AG04449 (cell line): Measurements from ENCODE around the gene CD276.

Experiments
- CTCF ChIA-PET: fragments of 350-600 bp; formaldehyde crosslinking; extraction: SDS; loops from one replicate; lab custom pipeline; 2021; ENCODE audit warnings: antibody characterized with exemption; lab: Yijun Ruan, JAX
- POLR2A ChIA-PET: fragments of 400-600, 350-600 bp; formaldehyde crosslinking; extraction: SDS; loops from one replicate; lab custom pipeline; 2020; ENCODE audit warnings: antibody characterized with exemption, inconsistent platforms; lab: Yijun Ruan, JAX
- DNase-seq: peaks from one replicate; pipeline ENCODE4 v3.0.0-alpha.2; 2010; ENCODE audit warnings: low read depth, low spot score
- H3K4me3 ChIP-seq: 2 replicates; pipeline ENCODE4 v1.5.1; 2011; ENCODE audit warnings: low read depth, mild to moderate bottlenecking, control low read depth, low read length
- CTCF ChIP-seq: IDR thresholded peaks from one replicate; pipeline ENCODE4 v1.5.1; 2011; ENCODE audit warnings: mild to moderate bottlenecking, moderate library complexity, low read length, control low read depth, inconsistent platforms; ENCODE audit not compliant: insufficient read depth; ENCODE audit errors: missing control alignments

Gene CD276

GRCh38 chr15:73753250-73754130, 69.3 kb downstream of the CD276 start, which contains the start of gene INSYN1:
INSYN1 (minus strand) TSS chr15:73753351; CDS start chr15:73751130, 2,221 bp downstream.
- POLR2A ChIA-PET, result interaction anchor here (0.5 to 0.6 kb wide), 2 partner anchors 10 to 1523 kb away, joined by 3 read pairs; no protein-coding TSS in a partner anchor

DNA sequence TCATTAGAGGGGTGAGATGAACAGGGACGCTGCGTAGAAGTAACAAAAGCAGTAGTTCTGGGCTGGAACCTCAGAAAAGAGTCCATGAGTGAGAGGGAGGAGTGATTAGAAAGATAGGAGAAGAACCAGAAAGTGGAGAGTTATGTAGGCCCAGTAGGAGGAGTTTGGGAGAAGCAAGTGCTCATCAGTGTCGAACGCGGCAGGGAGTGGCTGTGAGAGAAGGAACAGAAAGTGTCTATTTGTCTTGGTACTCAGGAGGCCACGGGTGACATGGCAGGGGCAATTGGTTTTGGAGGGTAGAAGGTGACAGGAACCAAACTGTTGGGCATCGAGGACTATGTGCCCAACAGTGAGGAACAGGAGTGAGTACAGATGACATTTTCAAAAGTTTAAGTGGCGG, 70.3 kb downstream of the CD276 start:
- ChIA-PET POLR2A (no interaction called here), CTCF (no interaction called here)
- H3K4me3 ChIP-seq, result no peak overlapping the region
- no peak for TF ChIP-seq CTCF
- DNase-seq, result no peak

More at GRCh38 chr15:73753250-73754130, 69.3 kb downstream of the CD276 start, which contains the start of gene INSYN1:
- CTCF ChIA-PET, result interaction anchor here (1.1 to 1.5 kb wide), 4 partner anchors 33 to 1440 kb away, joined by 3 read pairs; no protein-coding TSS in a partner anchor
- no peak for DNase-seq
- peak within 1 kb of the TSS; percentile 49 for H3K4me3 ChIP-seq
- no peak for TF ChIP-seq CTCF

- CTCF ChIA-PET, result interaction anchor here (1.4 kb wide), 1 partner anchor 119 kb away, joined by 3 read pairs; no protein-coding TSS in a partner anchor
- no peak overlapping the region for H3K4me3 ChIP-seq
- no peak for TF ChIP-seq CTCF
- no peak for DNase-seq
- POLR2A ChIA-PET, result no interaction called here
Observed at GRCh38 chr15:73755481-73755880, 71.3 kb downstream of the CD276 start.

DNA sequence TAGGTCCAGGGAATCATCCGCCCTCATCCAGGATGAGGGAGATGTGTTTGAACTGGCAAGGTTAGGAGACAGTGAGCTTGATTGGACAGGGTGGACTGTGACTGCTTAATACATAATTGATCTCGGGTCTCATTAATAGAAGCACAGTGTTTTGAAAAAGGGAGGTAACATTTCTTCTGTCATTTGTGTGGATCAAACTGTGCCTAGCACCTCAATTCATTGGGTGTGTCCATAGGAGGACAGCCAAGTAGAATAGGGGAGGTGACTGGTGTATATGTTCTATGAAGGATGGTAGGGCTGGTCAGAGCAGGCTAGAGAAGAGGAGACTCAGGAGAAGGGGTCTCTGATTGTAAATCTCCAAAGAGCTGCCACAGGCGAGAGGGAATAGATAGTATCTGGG, 71.8 kb downstream of the CD276 start:
- ChIA-PET POLR2A (no interaction called here), CTCF (interaction anchor here (1.4 kb wide), 1 partner anchor 119 kb away, joined by 3 read pairs; no protein-coding TSS in a partner anchor)
- H3K4me3 ChIP-seq, result no peak overlapping the region
- no peak for DNase-seq
- no peak for TF ChIP-seq CTCF

DNA sequence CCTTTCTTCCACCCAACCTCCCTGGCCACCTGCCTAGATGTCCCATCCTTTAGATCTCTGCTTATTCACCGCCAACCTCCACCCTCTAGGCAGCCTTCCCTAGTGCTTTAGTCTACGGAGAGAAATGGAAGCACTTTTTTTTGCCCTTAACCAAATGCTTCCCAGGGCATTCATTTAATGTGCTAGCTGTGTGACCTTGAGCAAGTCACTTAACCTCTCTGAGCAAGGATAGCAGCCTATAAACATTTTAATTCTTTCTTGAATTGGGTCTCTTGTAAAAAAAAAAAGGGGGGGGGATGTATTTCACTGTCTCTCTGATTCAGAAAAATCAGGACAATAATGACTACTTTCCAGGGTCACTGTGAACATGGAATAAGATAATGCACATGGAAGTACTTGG, 72.2 kb downstream of the CD276 start:
- POLR2A ChIA-PET, result no interaction called here
- no peak for DNase-seq
- TF ChIP-seq CTCF, result no peak
- CTCF ChIA-PET, result interaction anchor here (1.4 kb wide), 1 partner anchor 119 kb away, joined by 3 read pairs; no protein-coding TSS in a partner anchor
- no peak overlapping the region for H3K4me3 ChIP-seq

DNA sequence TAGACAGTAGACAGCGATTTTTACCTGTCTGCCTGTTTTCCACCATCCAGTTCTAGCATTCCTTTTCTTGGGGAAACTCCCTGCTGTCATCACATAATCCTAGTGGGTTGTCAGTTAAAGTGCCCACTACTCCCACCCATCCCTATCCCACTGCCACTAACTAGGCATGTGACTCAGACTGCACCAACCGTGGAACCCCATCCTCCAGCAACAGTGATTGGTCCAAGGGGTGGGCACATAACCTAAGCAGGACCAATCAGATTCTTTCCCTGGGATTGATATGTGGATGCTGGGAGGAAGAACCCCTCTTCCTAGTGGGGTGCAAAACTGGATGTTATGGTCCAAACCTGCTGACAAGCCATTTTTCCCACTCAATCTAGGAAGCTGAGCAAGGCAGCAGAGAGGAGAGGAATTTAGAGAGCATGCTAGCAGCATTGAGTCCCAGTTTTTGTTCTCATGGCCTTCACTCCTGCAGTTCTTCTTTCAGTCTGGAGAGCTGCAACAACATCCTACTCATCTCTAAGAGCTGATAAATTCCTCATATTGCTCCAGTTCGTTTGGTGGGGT, 72.8 kb downstream of the CD276 start:
- DNase-seq, result no peak
- ChIA-PET POLR2A (no interaction called here), CTCF (interaction anchor here (0.6 to 1.5 kb wide), 4 partner anchors 107 to 141 kb away, joined by 3 to 5 read pairs (median 3); no protein-coding TSS in a partner anchor)
- no peak overlapping the region for H3K4me3 ChIP-seq
- no peak for TF ChIP-seq CTCF
